HK-2 (cell line): ENCODE results near the gene AIF1.

Experiments
- DNase-seq: peaks from one replicate; pipeline ENCODE4 v3.0.0-alpha.2; 2018; ENCODE audit not compliant: unreplicated experiment

AIF1 gene

DNA sequence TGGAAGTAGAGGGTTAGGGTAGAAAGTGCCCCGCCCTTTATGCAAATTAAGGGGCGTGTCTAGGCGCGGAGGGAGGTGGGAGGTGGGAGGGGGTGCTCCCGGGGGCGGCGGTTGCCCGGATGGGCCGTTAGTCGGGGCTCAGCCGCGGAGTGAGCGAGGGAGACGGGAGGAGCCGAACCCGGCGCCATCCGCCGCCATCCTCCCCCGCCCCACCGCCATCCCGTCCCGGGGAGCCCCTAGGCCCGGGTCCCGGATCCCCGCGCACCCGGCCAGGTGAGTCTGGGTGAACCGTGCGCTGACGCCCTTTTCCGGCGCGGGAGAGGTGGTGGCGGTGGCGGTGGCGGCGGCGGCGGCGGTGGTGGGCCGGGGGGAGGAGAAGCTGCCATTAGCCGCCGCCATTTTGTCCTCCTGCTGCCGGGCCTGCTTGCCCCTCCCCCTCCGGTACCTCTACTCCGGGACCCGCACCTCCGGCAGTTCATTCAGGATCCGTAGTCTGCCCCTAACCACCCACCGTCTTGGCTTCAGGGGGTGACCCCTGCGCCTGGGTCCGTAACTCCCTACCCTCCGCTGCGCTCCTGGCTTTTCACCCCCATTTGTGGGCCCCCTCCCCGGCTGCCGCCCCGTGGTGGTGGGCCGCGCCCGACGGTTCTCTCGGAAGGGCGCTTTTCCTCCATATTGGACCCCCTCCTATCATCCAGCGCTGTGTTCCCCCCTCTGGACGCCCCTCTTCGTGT is 5.7 kb downstream of the AIF1 start, which contains the start of gene PRRC2A:
PRRC2A (plus strand) TSS at position 130 of the 734 bp plus-strand sequence. CDS start 2,075 bp downstream, outside the sequence.
- no peak for DNase-seq

DNA sequence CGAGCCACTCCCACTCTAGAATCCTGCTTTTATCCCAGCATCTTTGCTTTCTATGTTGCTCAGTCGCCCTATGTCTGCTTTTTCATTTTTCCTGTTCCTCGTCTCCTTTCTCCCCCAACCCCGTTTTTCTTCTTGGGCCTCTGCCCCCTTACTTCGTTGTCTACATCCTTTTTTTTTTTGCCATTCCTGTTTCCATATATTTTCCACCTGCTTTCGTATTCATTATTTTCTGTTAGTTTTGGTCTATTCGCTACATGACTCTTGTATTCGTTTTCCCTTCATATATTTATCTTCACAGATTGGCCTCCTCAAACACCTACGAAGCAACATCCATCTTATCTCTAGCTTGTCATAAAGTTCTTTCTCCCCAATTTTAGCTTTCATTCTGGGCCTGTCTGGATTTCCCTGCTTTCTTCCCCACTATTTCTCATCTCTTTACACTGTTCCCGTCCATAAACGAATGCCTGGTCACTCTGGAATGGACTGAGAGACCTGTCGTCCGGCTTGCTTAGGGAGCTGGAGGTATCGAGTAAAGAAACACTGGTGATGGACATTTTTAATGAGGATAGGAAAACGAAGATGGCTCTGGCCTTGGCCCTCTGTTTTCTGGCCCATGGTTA is 6.4 kb downstream of the AIF1 start:
- DNase-seq = no peak

DNA sequence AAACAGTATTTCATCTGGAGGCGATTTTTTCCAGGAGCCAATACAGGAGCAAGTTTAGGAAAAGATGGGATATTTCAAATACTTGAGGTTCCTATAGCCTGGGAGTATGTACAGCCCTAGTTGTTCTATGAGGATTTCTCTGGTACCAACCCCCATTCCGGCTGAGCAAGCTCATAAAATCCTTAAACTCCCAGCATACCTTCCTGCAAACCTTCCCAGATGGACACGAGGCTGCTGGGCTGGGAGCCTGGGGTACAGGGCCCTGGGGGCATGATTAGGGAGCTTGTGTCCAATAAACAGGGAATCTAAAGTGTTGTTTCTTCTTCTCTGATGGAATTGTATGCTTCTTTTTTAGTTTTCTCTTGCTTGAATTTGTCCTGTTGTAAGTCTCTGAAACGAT is 7.0 kb downstream of the AIF1 start:
- no peak for DNase-seq

DNA sequence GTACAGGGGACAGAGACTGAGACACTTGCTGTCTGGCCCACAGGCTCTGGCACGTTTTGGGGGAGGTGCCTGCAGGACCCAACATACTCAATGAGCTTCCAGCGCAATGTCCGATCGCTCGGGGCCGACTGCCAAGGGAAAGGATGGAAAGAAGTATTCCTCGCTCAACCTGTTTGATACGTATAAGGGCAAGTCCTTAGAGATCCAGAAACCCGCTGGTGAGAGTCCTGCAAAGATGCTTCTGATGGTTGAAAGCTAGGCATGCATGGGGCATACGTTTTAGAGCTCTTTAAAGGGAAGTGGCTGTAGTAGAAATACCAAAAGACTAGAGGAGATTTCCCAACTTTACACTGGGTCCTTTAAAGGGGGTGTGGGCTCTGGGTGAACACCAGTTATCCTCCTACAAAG is 7.7 kb downstream of the AIF1 start:
- no peak for DNase-seq

DNA sequence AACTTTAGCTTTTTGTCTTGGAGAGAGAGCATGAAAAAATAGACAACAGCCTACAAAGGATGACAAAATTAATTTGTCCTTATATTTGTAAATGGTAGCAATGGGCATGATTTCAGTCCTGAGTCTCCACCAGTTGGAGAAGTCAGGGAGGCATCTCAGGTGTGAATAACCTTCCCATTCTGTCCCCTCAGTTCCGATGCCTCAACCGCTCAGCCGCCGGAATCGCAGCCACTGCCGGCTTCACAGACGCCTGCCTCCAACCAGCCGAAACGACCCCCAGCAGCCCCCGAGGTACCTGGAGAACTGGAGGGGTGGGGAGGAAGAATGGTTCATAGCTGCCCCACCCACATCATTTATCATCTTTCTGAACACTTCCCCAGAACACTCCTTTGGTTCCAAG is 9.0 kb downstream of the AIF1 start:
- no peak for DNase-seq

DNA sequence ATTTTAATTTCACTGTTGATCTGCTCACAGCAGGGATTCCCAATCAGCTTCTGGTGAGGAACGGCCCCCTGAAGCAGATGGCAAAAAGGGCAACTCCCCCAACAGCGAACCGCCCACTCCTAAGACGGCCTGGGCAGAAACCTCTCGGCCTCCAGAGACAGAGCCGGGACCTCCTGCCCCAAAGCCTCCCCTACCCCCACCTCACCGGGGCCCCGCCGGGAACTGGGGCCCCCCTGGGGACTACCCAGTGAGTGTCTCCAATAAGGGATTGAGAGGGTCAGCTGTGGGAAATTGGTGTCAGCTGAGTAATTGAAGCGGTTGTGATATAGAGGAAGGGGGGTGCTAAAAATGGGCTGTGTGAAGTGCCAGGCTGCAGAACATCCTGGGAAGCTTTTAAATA is 11.9 kb downstream of the AIF1 start:
- DNase-seq = no peak

DNA sequence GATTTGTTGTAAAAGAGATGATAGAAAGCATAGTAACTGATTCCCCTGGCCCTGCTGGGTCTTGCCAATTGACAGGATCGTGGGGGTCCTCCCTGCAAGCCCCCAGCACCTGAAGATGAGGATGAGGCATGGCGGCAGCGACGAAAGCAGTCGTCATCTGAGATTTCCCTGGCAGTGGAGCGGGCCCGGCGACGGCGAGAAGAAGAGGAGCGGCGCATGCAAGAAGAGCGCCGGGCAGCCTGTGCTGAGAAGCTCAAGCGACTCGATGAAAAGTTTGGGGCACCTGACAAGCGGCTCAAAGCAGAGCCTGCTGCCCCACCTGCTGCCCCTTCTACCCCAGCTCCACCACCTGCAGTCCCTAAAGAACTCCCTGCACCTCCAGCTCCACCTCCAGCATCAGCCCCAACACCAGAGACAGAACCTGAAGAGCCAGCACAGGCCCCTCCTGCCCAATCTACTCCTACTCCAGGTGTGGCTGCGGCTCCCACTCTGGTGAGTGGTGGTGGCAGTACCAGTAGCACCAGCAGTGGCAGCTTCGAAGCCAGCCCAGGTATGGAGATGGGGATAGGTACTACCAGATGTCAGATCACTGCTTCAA is 12.8 kb downstream of the AIF1 start:
- DNase-seq = no peak

DNA sequence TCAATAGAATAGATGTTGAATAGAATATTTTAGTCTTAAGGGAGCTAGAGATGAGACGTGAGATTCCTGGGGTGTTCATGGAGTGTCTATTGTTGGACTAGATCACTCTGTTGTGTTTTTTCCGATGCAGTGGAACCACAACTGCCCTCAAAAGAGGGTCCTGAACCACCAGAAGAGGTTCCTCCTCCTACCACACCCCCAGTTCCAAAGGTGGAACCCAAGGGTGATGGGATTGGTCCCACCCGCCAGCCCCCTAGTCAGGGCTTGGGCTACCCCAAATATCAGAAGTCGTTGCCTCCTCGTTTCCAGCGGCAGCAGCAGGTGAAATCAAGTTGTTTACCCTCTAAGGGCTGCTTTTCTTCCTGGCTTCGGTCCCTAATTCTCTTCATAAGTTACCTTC is 14.0 kb downstream of the AIF1 start:
- DNase-seq = no peak

DNA sequence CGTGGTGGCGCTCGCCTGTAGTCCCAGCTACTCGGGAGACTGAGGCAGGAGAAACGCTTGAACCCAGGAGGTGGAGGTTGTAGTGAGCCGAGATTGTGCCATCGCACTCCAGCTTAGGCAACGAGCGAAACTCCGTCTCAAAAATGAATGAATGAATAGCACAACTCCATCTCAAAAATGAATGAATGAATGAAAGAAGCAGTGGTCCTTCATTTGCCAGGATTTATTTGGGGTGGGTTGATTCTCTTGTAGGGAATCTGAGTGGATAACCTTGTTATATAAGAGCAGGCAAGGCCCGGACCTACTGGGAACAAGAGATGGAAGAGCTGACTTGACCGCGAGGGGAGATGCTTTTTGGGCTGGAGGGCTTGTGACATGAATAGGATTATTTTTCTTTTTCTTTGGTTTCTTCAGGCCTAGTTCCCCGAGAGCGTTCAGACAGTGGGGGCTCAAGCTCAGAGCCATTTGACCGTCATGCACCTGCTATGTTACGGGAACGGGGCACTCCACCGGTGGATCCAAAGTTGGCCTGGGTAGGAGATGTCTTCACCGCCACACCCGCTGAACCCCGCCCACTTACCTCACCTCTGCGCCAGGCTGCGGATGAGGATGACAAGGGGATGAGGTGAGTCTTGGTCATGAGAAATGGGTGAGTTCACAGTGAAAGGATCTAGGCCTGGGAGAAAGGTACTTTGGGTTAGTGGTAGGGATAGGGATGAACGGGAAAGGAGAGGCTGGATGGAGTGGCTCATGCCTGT is 15.3 kb downstream of the AIF1 start:
- DNase-seq = no peak

DNA sequence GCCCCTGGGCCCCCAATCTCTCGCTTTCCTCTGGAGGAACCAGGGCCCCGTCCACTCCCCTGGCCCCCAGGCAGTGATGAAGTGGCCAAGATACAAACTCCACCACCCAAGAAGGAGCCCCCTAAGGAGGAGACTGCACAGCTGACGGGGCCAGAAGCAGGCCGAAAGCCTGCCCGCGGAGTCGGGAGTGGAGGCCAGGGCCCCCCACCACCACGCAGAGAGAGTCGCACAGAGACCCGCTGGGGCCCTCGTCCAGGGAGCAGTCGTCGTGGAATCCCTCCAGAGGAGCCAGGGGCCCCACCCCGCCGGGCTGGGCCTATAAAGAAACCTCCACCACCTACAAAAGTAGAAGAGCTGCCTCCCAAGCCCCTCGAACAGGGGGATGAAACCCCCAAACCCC is 16.2 kb downstream of the AIF1 start:
- DNase-seq = no peak

DNA sequence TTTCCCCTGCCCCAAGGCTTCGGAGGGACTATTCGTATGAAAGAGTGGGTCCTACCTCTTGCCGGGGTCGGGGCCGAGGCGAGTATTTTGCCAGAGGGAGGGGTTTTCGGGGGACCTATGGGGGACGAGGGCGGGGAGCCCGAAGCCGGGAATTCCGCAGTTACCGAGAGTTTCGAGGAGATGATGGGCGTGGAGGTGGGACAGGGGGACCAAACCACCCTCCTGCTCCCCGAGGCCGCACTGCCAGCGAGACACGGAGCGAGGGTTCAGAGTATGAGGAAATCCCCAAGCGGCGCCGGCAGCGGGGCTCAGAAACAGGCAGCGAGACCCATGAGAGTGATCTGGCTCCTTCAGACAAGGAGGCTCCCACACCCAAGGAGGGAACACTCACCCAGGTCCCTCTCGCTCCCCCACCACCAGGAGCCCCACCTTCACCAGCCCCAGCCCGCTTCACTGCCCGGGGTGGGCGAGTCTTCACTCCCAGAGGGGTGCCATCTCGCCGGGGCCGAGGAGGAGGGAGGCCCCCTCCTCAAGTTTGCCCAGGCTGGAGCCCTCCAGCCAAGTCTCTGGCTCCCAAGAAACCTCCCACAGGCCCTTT is 16.7 kb downstream of the AIF1 start:
- no peak for DNase-seq

DNA sequence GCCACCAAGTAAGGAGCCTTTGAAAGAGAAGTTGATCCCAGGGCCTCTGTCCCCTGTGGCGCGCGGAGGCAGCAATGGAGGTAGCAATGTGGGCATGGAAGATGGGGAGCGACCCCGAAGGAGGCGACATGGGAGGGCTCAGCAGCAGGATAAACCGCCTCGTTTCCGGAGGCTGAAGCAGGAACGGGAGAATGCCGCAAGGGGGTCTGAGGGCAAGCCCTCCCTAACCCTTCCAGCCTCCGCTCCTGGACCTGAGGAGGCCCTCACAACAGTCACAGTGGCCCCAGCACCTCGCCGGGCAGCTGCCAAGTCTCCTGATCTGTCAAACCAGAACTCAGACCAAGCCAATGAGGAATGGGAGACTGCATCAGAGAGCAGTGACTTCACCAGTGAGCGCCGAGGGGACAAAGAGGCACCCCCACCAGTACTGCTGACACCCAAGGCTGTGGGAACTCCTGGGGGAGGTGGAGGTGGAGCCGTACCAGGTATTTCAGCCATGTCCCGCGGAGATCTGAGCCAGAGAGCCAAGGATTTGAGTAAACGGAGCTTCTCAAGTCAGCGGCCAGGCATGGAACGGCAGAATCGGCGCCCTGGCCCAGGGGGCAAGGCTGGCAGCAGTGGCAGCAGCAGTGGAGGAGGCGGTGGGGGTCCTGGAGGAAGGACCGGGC is 17.4 kb downstream of the AIF1 start:
- no peak for DNase-seq

DNA sequence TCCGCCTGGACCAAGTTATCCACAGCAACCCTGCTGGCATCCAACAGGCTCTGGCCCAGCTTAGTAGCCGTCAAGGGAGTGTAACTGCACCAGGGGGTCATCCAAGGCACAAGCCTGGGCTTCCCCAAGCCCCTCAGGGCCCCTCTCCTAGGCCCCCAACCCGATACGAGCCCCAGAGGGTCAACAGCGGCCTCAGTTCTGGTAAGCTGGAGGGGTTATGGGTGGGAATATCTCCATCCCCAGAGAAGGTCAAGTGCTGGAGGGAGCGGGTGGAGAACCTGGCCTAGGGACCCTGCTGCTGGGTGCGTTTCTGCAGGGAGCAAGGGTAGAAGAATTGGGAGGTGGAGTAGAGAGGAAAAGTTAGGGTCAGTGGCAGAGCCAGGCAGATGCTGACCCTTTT is 18.4 kb downstream of the AIF1 start:
- no peak for DNase-seq

DNA sequence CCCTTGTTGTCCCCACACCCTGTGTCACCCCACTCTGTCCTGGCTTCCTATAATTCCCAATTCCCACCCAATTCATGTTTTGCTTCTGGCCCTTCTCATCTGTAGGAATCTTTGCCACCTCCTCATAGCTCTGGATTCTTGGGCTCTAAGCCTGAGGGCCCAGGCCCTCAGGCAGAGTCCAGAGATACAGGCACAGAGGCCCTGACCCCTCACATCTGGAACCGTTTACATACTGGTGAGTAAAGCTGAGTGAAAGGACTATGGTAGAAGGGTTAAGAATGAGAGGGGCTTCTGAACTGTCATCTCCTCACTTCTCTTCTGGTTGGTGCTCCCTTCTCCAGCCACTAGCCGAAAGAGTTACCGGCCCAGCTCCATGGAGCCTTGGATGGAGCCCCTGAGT is 19.1 kb downstream of the AIF1 start:
- DNase-seq = no peak

DNA sequence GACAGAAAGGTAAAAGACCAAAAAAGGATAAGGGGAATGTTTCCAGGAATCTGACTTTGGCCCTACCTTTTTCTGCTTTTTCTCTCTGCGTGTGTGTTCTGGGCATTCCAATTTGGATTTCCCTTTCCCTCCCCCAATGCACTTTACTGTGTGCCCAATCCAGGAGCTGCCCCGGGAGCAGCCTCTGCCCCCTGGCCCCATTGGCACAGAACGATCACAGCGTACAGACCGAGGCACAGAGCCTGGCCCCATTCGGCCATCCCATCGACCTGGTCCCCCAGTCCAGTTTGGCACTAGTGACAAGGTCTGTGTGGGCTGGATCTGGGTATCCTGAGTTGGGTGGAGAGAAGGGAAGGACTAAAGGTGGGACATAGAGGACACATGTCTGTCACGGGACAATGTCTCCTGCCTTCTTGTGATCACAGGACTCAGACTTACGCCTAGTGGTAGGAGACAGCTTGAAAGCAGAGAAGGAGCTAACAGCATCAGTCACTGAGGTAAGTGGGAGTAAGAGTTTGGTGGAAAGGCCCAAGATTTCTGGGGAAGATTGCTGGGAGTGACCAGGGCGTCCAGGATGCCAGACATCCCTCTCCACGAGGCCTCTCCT is 20.0 kb downstream of the AIF1 start:
- DNase-seq = no peak

DNA sequence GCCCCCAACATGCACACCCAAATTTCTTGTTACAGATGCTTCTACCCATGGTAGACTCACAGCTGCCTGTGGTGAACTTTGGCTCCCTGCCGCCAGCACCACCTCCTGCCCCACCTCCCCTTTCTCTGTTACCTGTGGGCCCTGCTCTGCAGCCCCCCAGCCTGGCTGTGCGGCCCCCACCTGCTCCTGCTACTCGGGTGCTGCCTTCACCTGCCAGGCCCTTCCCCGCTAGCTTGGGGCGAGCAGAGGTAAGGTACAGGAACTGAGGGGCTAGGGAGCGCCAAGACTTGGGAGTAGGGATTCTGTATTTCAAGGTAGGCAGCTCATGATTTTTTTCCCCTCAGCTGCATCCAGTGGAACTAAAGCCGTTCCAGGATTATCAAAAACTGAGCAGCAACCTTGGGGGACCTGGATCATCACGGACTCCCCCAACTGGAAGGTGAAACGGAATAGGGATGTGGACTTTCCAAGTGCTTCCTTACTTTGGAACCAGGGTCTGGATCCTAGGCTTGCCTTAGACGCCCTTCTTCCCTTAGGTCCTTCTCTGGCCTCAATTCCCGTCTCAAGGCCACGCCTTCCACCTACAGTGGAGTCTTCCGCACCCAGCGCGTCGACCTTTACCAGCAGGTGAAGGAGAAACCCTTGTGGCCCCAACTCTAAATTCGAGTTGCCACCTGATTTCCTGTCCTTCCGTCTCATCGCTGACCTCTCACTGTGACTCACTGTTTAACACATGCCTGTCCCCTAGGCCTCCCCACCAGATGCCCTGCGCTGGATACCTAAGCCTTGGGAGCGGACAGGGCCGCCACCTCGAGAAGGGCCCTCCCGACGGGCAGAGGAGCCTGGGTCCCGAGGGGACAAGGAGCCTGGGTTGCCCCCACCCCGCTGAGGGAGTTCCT is 21.9 kb downstream of the AIF1 start:
- DNase-seq = no peak

DNA sequence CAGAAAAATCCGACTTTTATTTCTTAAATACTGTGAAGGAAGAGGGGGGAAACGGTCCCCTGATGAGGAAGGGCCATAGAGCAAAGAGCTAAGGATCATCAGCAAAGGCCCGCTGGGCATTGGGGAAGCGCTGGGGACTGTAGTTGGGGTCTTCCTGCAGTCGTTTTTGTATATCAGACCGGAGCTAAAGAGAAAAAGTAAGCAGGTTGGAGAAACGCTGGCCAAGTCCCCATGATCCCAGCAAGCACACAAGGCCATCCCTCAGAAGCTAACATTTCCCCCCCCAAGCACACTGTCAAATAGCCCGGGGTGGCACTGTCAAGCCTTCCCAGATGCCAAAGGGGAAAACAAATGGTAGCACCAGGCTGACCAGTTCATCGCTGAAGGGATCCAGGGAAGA is 24.0 kb downstream of the AIF1 start:
- no peak for DNase-seq

DNA sequence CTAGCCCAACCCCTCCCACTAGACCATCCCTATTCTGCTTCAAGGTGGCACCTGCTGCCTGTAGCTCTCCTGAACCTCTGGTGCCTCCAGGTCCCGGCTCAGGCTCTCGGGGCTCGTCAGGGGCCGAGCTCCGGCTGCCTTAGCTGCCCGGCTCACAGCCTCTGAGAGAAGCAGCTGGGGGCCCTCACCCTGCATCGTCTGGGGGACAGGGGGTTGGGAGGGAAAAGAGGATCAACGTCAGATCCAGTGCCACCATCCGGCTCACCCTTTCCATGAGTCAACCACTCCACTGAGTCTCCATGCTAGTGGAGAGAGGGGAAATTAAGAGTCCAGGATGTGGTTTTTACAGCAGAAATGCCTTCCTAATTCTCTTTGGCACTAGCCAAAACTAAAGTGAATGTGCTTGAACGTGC is 24.4 kb downstream of the AIF1 start:
- no peak for DNase-seq

DNA sequence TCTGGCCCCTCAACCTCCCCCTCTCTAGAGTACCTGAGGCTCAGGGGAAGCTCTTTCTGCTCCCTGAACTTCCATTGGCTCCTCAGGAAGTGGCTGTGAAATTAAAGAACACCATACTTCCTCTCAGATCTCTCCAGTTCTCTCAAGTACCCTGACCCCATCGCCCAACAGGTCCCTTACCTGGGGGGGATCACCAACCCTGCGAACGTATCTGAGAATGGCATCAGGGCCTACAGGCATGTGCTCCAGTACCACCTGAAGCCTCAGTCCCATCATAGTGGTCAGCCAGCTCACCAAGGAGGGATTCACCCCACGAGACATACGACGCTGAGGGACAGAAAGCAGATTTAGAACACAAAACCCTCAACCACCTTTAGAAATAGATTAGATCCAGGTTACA is 25.6 kb downstream of the AIF1 start:
- DNase-seq = no peak

DNA sequence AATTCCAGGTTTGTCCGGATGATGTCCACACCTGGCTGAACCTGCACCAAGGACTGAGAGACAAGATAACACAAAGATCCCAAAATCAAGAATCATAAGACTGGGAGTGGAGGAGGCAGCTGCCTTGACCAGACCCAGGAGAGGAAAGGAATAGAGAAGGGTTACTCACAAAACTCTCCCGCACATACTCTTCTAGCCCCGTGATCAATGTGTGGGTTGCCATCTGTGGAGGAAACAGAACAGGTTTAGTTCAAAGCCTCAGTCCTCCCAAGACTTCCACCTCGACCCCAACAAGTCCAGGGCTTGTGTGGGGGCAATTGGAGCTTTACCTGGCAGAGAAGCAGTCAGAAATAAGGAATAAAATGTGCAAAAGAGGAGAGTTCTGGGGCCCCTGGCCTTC is 26.3 kb downstream of the AIF1 start:
- DNase-seq = no peak
